Activated CD4-positive, alpha-beta T cell treated with anti-CD3 and anti-CD28 coated beads, Interleukin-2, amount 10 ng/mL, durations not matched to agents 24 days and 14 days (primary cell): Measurements from ENCODE around the gene TSC1. TPM values are rescaled to one million over a fixed set of nuclear protein-coding genes. Genes with fewer than 3 reads are reported as not detected.

Experiments used
- DNase-seq: peaks from one replicate; pipeline ENCODE4 v3.0.0; 2022
- H3K27ac Mint-ChIP-seq: one replicate; pipeline ENCODE4 v1.8.0; 2022; ENCODE audit warnings: mild to moderate bottlenecking, mixed read lengths
- H3K27me3 Mint-ChIP-seq: one replicate; pipeline ENCODE4 v1.8.0; 2022; ENCODE audit warnings: mixed read lengths
- H3K36me3 Mint-ChIP-seq: one replicate; pipeline ENCODE4 v1.8.0; 2022; ENCODE audit warnings: low read depth, mild to moderate bottlenecking, mixed read lengths
- H3K4me1 Mint-ChIP-seq: one replicate; pipeline ENCODE4 v1.8.0; 2021; ENCODE audit warnings: mixed read lengths
- H3K4me3 Mint-ChIP-seq: one replicate; pipeline ENCODE4 v1.8.0; 2022; ENCODE audit warnings: mild to moderate bottlenecking, moderate library complexity, mixed read lengths
- H3K9me3 Mint-ChIP-seq: one replicate; pipeline ENCODE4 v1.8.0; 2021; ENCODE audit warnings: mixed read lengths
- intact Hi-C: fragments of 100-400 bp; cut with micrococcal nuclease; formaldehyde crosslinking; loops from one replicate; pipeline ENCODE4 v1.15.1; 2023
- total RNA-seq: library from RNA; stranded (reverse); gene quantifications from 2 replicates; pipeline ENCODE4 v1.2.3, GENCODE V29; 2022

TSC1 gene
- total RNA-seq, 1 donor from 2014 or later: 33.5 TPM

- DNase-seq: no peak
- H3K4me1 Mint-ChIP-seq: no peaks in the 10 kb centered on the region
- no peaks in the 10 kb centered on the region for H3K9me3 Mint-ChIP-seq
- H3K27ac Mint-ChIP-seq: no peak overlapping the region
- no peak overlapping the region for H3K4me3 Mint-ChIP-seq
- intact Hi-C loops: no loop called here
- peaks cover 3% of the 10 kb centered on the region for H3K27me3 Mint-ChIP-seq
- H3K36me3 Mint-ChIP-seq: no peaks in the 10 kb centered on the region
Observed at GRCh38 chr9:132842124-132843044, 102.0 kb downstream of the TSC1 start.

Other genes with a start within 250 kb of the TSC1 start
- gene AK8, start 66.3 kb downstream of the TSC1 start, total RNA-seq: 0.33 TPM in 1 of 2 replicates, not detected in the other
- 0.91 and 0.92 TPM in 2 replicates for gene SPACA9, start 65.7 kb downstream of the TSC1 start, total RNA-seq
- gene GFI1B, start 34.1 kb upstream of the TSC1 start, total RNA-seq: not detected in 2 replicates
- 85.4 and 92.3 TPM in 2 replicates for gene GTF3C5, start 86.4 kb upstream of the TSC1 start, total RNA-seq
- gene CEL, start 117.4 kb upstream of the TSC1 start, total RNA-seq: 1.8 and 2.0 TPM in 2 replicates
- 93.0 and 96.7 TPM in 2 replicates for gene RALGDS, start 176.6 kb upstream of the TSC1 start, total RNA-seq
- gene GBGT1, start 219.3 kb upstream of the TSC1 start, total RNA-seq: 6.8 and 8.2 TPM in 2 replicates